Esophagus squamous epithelium (tissue), 5 donors: ENCODE measurements around the gene PPIL1. TPM values are rescaled to one million over a fixed set of nuclear protein-coding genes. Genes with fewer than 3 reads are reported as not detected.
A peak's percentile ranks its signal among the peaks of the same experiment; 100 is the strongest.

Source experiments
- DNase-seq: peaks from one replicate; lab custom pipeline; 2025; lab: John Stamatoyannopoulos, UW
- H3K27ac ChIP-seq, 4 donors: fragments of 200-600 bp; sonication (generic); one replicate each; pipeline ENCODE4 v1.5.1; 2016 to 2019; ENCODE audit warnings: mild to moderate bottlenecking in 1 of 4
- H3K27me3 ChIP-seq, 4 donors: fragments of 200-600 bp; sonication (generic); 1 replicate in 3 of 4; 2 replicates in 1 of 4; pipeline versions ENCODE4 v1.5.1 to v1.6.0; 2017 to 2021; ENCODE audit warnings: antibody characterized with exemption in 1 of 4
- H3K36me3 ChIP-seq, 3 donors: fragments of 200-600 bp; sonication (generic); one replicate each; pipeline ENCODE4 v1.5.1; 2016 to 2019
- H3K4me1 ChIP-seq, 3 donors: fragments of 200-600 bp; sonication (generic); one replicate each; pipeline ENCODE4 v1.5.1; 2017 to 2019
- H3K4me3 ChIP-seq, 4 donors: fragments of 200-600 bp; sonication (generic); 1 replicate in 3 of 4; 2 replicates in 1 of 4; pipeline ENCODE4 v1.5.1; 2016 to 2019; ENCODE audit warnings: mild to moderate bottlenecking in 2 of 4, moderate library complexity in 1 of 4
- H3K9me3 ChIP-seq, 3 donors: fragments of 200-600 bp; sonication (generic); one replicate each; pipeline ENCODE4 v1.5.1; 2016 to 2019
- CTCF ChIP-seq, 6 experiments: fragments of 450-650 bp in 4 of 6; fragments of 200-600 bp in 2 of 6; sonication (generic) in 2 of 6; IDR thresholded peaks; one replicate each; pipeline ENCODE4 v1.5.1; 2016 to 2019; ENCODE audit warnings: antibody characterized with exemption in 6 of 6, mild to moderate bottlenecking in 4 of 6, moderate library complexity in 4 of 6
- POLR2A ChIP-seq, 4 donors: fragments of 450-650 bp; IDR thresholded peaks; one replicate each; pipeline ENCODE4 v1.6.1; 2017; ENCODE audit warnings: antibody characterized with exemption in 4 of 4, mild to moderate bottlenecking in 4 of 4, moderate library complexity in 3 of 4
- whole genome bisulfite sequencing, 2 donors: methylation state at CpG; one replicate each; pipeline ENCODE4 v1.1.5; 2018; 5-methylcytosine and 5-hydroxymethylcytosine counted together
- intact Hi-C: fragments of 100-400 bp; cut with DNase I; formaldehyde crosslinking; loops from one replicate; pipeline ENCODE4 v1.15.0; 2022
- total RNA-seq, 4 donors: library from RNA; depleted of rRNA; stranded (reverse); fragments of >200 nt; gene quantifications; one replicate each; pipeline ENCODE4 v1.1.0, GENCODE V29; 2016
- donor health status: DM: yes; HTN: yes; CAD: no.

The PPIL1 gene
- total RNA-seq, 4 donors from 2014 or later: 13.4 to 35.4 (median 28.7) TPM

- Histone ChIP-seq H3K4me3 (no peak overlapping the region), H3K27me3 (peaks cover 0 to 23% (median 0%) of the 10 kb centered on the region in 4 donors), H3K27ac (no peak overlapping the region), H3K9me3 (no peaks in the 10 kb centered on the region), H3K4me1 (peaks cover 2 to 38% (median 18%) of the 10 kb centered on the region in 3 donors), H3K36me3 (no peaks in the 10 kb centered on the region)
- 42 to 54% methylated on average over 8 to 14 of the region's 17 CpGs for WGBS, 2 donors
- intact Hi-C loops: no loop called here
- TF ChIP-seq POLR2A (IDR thresholded peaks at IDR 0.05) (no peak), CTCF (IDR thresholded peaks at IDR 0.05) (no peak)
- no peak for DNase-seq
Measured at GRCh38 chr6:36834576-36835341, 39.8 kb downstream of the PPIL1 start.

- DNase-seq: no peak
- WGBS, 2 donors: 78 to 80% methylated on average over 7 of the region's 7 CpGs
- TF ChIP-seq CTCF (IDR thresholded peaks at IDR 0.05): no peak
- TF ChIP-seq POLR2A (IDR thresholded peaks at IDR 0.05): no peak
Measured at GRCh38 chr6:36833182-36833789, 41.3 kb downstream of the PPIL1 start.

GRCh38 chr6:36832313-36832712 lies 42.3 kb downstream of the PPIL1 start:
- no peak for DNase-seq
- WGBS, 2 donors: 90 to 93% methylated on average over 5 of the region's 5 CpGs
- H3K27ac ChIP-seq: no peak overlapping the region
- TF ChIP-seq POLR2A (IDR thresholded peaks at IDR 0.05): no peak
- TF ChIP-seq CTCF (IDR thresholded peaks at IDR 0.05): no peak
- H3K27me3 ChIP-seq: no peaks in the 10 kb centered on the region
- H3K4me1 ChIP-seq: peaks cover 11 to 51% (median 19%) of the 10 kb centered on the region in 3 donors
- no peak overlapping the region for H3K4me3 ChIP-seq
- intact Hi-C loops: no loop called here
- H3K9me3 ChIP-seq: no peaks in the 10 kb centered on the region
- H3K36me3 ChIP-seq: no peaks in the 10 kb centered on the region

More at GRCh38 chr6:36833182-36833789, 41.3 kb downstream of the PPIL1 start:
- peaks cover 0 to 8% (median 0%) of the 10 kb centered on the region in 4 donors for H3K27me3 ChIP-seq
- no peak overlapping the region for H3K27ac ChIP-seq
- H3K4me3 ChIP-seq: no peak overlapping the region
- no peaks in the 10 kb centered on the region for H3K36me3 ChIP-seq
- intact Hi-C loops: no loop called here
- H3K4me1 ChIP-seq: peaks cover 3 to 41% (median 12%) of the 10 kb centered on the region in 3 donors
- no peaks in the 10 kb centered on the region for H3K9me3 ChIP-seq

GRCh38 chr6:36830577-36830976 lies 44.0 kb downstream of the PPIL1 start:
- H3K9me3 ChIP-seq: no peaks in the 10 kb centered on the region
- DNase-seq: no peak
- 30 to 43% methylated on average over 2 of the region's 2 CpGs for WGBS, 2 donors
- peaks cover 21 to 67% (median 32%) of the 10 kb centered on the region in 3 donors for H3K4me1 ChIP-seq
- H3K4me3 ChIP-seq: no peak overlapping the region
- H3K27me3 ChIP-seq: no peaks in the 10 kb centered on the region
- intact Hi-C loops: no loop called here
- no peak for TF ChIP-seq POLR2A (IDR thresholded peaks at IDR 0.05)
- no peak for TF ChIP-seq CTCF (IDR thresholded peaks at IDR 0.05)
- H3K36me3 ChIP-seq: no peaks in the 10 kb centered on the region
- H3K27ac ChIP-seq: peak overlapping the region in 3 of 4 donors; percentile 7 to 72 (median 11)
